HCT116 (cell line): ENCODE results near the gene PTPRC. TPM values are rescaled to one million over a fixed set of nuclear protein-coding genes. Genes with fewer than 3 reads are reported as not detected.

Source experiments
- ATAC-seq: fragments of 200-7000 bp; cut with Tn5 transposase; 2 replicates; pipeline ENCODE4 v1.9.1; 2020; ENCODE audit warnings: mild to moderate bottlenecking, moderate library complexity
- BruUV-seq: library from RNA; stranded (reverse); fragments of 400-500 nt; replicated peaks from 2 replicates; lab custom pipeline; 2021; lab: Mats Ljungman, UMichigan
- CTCF ChIA-PET: fragments of 300-600 bp; sonication (Branson Sonifier 250); formaldehyde crosslinking; loops from one replicate; lab custom pipeline; 2021; ENCODE audit warnings: antibody characterized with exemption; lab: Charles Lee
- POLR2A ChIA-PET: fragments of 300-600, 350-600 bp; sonication (Branson Sonifier 250); formaldehyde crosslinking; loops from one replicate; lab custom pipeline; 2021; ENCODE audit warnings: antibody characterized with exemption; lab: Charles Lee
- RAD21 ChIA-PET, 2 experiments: fragments of 300-600 bp; sonication (Branson Sonifier 250); formaldehyde crosslinking; loops; one replicate each; lab custom pipeline; 2023; ENCODE audit warnings: low total read pairs in 2 of 2; ENCODE audit not compliant: uncharacterized antibody in 2 of 2, unreplicated experiment in 2 of 2, low non-redundant PET in 1 of 2; lab: Charles Lee
- DNase-seq: peaks from one replicate; pipeline ENCODE4 v3.0.0-alpha.2; 2010; ENCODE audit warnings: low read depth, low spot score
- H2AFZ ChIP-seq: fragments of 200-600 bp; shearing (Covaris generic), sonication (generic); 2 replicates; pipeline ENCODE4 v1.6.1; 2017; ENCODE audit warnings: low read depth, mixed run types, mixed read lengths, antibody characterized with exemption, low read length; ENCODE audit not compliant: poor library complexity, severe bottlenecking
- H3K27ac ChIP-seq: 2 replicates; pipeline ENCODE4 v1.5.1; 2012; ENCODE audit warnings: low read depth, low read length
- H3K27me3 ChIP-seq: fragments of 200-600 bp; sonication (generic); 2 replicates; pipeline ENCODE4 v1.6.1; 2016; ENCODE audit warnings: mixed run types, low read length, mixed read lengths; ENCODE audit not compliant: insufficient read depth
- H3K36me3 ChIP-seq, 2 experiments: fragments of 200-500 bp in 1 of 2; fragments of 200-600 bp in 1 of 2; sonication (Bioruptor generic) in 1 of 2; sonication (generic) in 1 of 2; 2 replicates each; pipeline versions ENCODE4 v1.5.1 to v1.6.1; 2014 to 2016; ENCODE audit warnings: low read length in 2 of 2, inconsistent platforms in 1 of 2, mixed read lengths in 1 of 2, mixed run types in 1 of 2; ENCODE audit not compliant: insufficient read depth in 2 of 2, control insufficient read depth in 1 of 2
- H3K4me1 ChIP-seq, 2 experiments: fragments of 200-600 bp in 1 of 2; sonication (generic) in 1 of 2; 2 replicates each; pipeline versions ENCODE4 v1.5.1 to v1.6.1; 2012 to 2017; ENCODE audit warnings: low read length in 2 of 2, inconsistent platforms in 1 of 2, mild to moderate bottlenecking in 1 of 2, mixed read lengths in 1 of 2, mixed run types in 1 of 2, moderate library complexity in 1 of 2; ENCODE audit not compliant: insufficient read depth in 2 of 2, control insufficient read depth in 1 of 2
- H3K4me2 ChIP-seq: fragments of 200-600 bp; sonication (generic); 2 replicates; pipeline ENCODE4 v1.6.1; 2017; ENCODE audit warnings: mixed run types, low read length, mixed read lengths
- H3K4me3 ChIP-seq, 2 experiments: fragments of 200-600 bp in 1 of 2; sonication (generic) in 1 of 2; replicated peaks in 1 of 2; 2 replicates each; pipeline ENCODE4 v1.5.1; 2011 to 2016; ENCODE audit warnings: low read length in 2 of 2, control low read depth in 1 of 2, low read depth in 1 of 2, mild to moderate bottlenecking in 1 of 2, mixed read lengths in 1 of 2, mixed run types in 1 of 2
- H3K79me2 ChIP-seq: fragments of 200-600 bp; sonication (generic); 2 replicates; pipeline ENCODE4 v1.6.1; 2017; ENCODE audit warnings: mild to moderate bottlenecking, mixed run types, low read length, moderate library complexity, mixed read lengths; ENCODE audit not compliant: insufficient read depth
- H3K9ac ChIP-seq: fragments of 200-600 bp; sonication (generic); 2 replicates; pipeline ENCODE4 v1.6.1; 2016; ENCODE audit warnings: low read length, mixed read lengths
- H3K9me2 ChIP-seq: fragments of 200-600 bp; sonication (generic), shearing (Covaris generic); 2 replicates; pipeline ENCODE4 v1.6.1; 2017; ENCODE audit warnings: mixed run types, mild to moderate bottlenecking, moderate library complexity; ENCODE audit not compliant: insufficient read depth
- H3K9me3 ChIP-seq, 2 experiments: fragments of 200-500 bp in 1 of 2; fragments of 200-600 bp in 1 of 2; sonication (Bioruptor generic) in 1 of 2; sonication (generic) in 1 of 2; 2 replicates each; pipeline ENCODE4 v1.6.1; 2014 to 2017; ENCODE audit warnings: low read length in 2 of 2, mixed read lengths in 2 of 2, inconsistent platforms in 1 of 2, low read depth in 1 of 2, mild to moderate bottlenecking in 1 of 2, mixed run types in 1 of 2, moderate library complexity in 1 of 2; ENCODE audit not compliant: control insufficient read depth in 1 of 2, insufficient read depth in 1 of 2
- H4K20me1 ChIP-seq: fragments of 200-600 bp; sonication (generic), shearing (Covaris generic); 2 replicates; pipeline ENCODE4 v1.6.1; 2017; ENCODE audit warnings: mixed run types, mild to moderate bottlenecking, moderate library complexity; ENCODE audit not compliant: insufficient read depth
- CEBPB ChIP-seq: IDR thresholded peaks from 2 replicates; pipeline ENCODE4 v1.6.1; 2012; ENCODE audit warnings: low read depth
- EGR1 ChIP-seq: IDR thresholded peaks from 2 replicates; pipeline ENCODE4 v1.6.1; 2012; ENCODE audit warnings: low read depth
- FOSL1 ChIP-seq: IDR thresholded peaks from 2 replicates; pipeline ENCODE4 v1.6.1; 2012; ENCODE audit warnings: low read depth
- JUND ChIP-seq: IDR thresholded peaks from 2 replicates; pipeline ENCODE4 v1.6.1; 2012
- POLR2A ChIP-seq: IDR thresholded peaks from 2 replicates; pipeline ENCODE4 v1.7.0; 2011; ENCODE audit warnings: borderline replicate concordance; ENCODE audit not compliant: insufficient read depth, insufficient read length; ENCODE audit errors: extremely low read depth
- POLR2AphosphoS5 ChIP-seq: IDR thresholded peaks from 2 replicates; pipeline ENCODE4 v1.6.1; 2011; ENCODE audit warnings: mild to moderate bottlenecking, low read depth, low read length, moderate library complexity
- REST ChIP-seq: IDR thresholded peaks from 2 replicates; pipeline ENCODE4 v1.6.1; 2012; ENCODE audit warnings: low read depth
- SIN3A ChIP-seq: IDR thresholded peaks from 2 replicates; pipeline ENCODE4 v1.6.1; 2012; ENCODE audit warnings: low read depth
- SP1 ChIP-seq: IDR thresholded peaks from 2 replicates; pipeline ENCODE4 v1.6.1; 2012; ENCODE audit warnings: low read depth
- SRF ChIP-seq: IDR thresholded peaks from 2 replicates; pipeline ENCODE4 v1.6.1; 2012; ENCODE audit warnings: low read depth
- TCF7L2 ChIP-seq: IDR thresholded peaks from 2 replicates; pipeline ENCODE4 v1.7.0; 2011; ENCODE audit warnings: borderline replicate concordance, inconsistent platforms; ENCODE audit not compliant: insufficient read depth, insufficient read length; ENCODE audit errors: extremely low read depth
- YY1 ChIP-seq: IDR thresholded peaks from 2 replicates; pipeline ENCODE4 v1.6.1; 2011; ENCODE audit warnings: low read length, low read depth, moderate library complexity, mild to moderate bottlenecking; ENCODE audit not compliant: insufficient replicate concordance; ENCODE audit errors: extremely low read depth
- ZNF274 ChIP-seq: fragments of 200-500 bp; sonication (Bioruptor generic); IDR thresholded peaks from 2 replicates; pipeline ENCODE4 v1.6.1; 2014; ENCODE audit warnings: mild to moderate bottlenecking, low read depth, low read length, inconsistent platforms
- intact Hi-C: fragments of 100-400 bp; cut with micrococcal nuclease; formaldehyde crosslinking; loops from 2 replicates; pipeline ENCODE4 v1.10.0; 2022
- total RNA-seq: library from RNA; stranded (reverse); gene quantifications from one replicate; pipeline ENCODE4 v1.2.1, GENCODE V29; 2021; ENCODE audit not compliant: unreplicated experiment
- TF ChIP-seq, protein P1 (sequence below), 3 experiments: fragments of 200-600 bp in 1 of 3; sonication (generic) in 1 of 3; IDR thresholded peaks in 2 of 3; conservative IDR thresholded peaks in 1 of 3; 2 replicates each; pipeline ENCODE4 v1.5.1; 2012 to 2017; ENCODE audit warnings: low read depth in 2 of 3, low read length in 2 of 3, antibody characterized with exemption in 1 of 3, borderline replicate concordance in 1 of 3, control low read depth in 1 of 3, mild to moderate bottlenecking in 1 of 3, mixed read lengths in 1 of 3, mixed run types in 1 of 3, moderate library complexity in 1 of 3; ENCODE audit not compliant: insufficient read depth in 1 of 3
- TF ChIP-seq, protein P2 (sequence below): IDR thresholded peaks from 2 replicates; pipeline ENCODE4 v1.6.1; 2012

The PTPRC gene
- total RNA-seq, 1 experiment from 2014 or later, result 1.2 TPM

DNA sequence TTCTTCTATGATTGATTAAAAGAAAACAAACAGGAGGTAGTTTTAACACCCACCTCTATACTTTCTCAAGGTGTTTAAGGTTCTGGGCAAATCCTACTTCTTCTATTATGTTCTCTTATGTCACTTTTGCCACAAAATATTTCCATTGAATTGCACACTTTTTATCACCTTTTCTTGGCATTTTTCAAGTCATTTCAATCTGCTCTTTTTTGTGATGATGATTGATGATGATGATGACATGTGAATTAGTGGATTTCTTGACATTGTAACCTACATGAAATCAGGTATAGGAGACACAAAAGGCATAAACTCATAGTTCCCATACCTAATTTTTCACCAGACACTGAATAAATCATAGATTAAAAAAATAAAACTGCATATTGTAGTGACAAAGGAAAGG is 4.1 kb downstream of the PTPRC start:
- H3K79me2 ChIP-seq, result no peaks in the 10 kb centered on the region
- TF ChIP-seq SRF (no peak), REST (no peak), SP1 (no peak), EGR1 (no peak), FOSL1 (no peak), CEBPB (no peak), POLR2AphosphoS5 (no peak), POLR2A (no peak), TCF7L2 (no peak), ZNF274 (no peak), JUND (no peak), YY1 (no peak), SIN3A (no peak)
- TF ChIP-seq, protein P1, sequence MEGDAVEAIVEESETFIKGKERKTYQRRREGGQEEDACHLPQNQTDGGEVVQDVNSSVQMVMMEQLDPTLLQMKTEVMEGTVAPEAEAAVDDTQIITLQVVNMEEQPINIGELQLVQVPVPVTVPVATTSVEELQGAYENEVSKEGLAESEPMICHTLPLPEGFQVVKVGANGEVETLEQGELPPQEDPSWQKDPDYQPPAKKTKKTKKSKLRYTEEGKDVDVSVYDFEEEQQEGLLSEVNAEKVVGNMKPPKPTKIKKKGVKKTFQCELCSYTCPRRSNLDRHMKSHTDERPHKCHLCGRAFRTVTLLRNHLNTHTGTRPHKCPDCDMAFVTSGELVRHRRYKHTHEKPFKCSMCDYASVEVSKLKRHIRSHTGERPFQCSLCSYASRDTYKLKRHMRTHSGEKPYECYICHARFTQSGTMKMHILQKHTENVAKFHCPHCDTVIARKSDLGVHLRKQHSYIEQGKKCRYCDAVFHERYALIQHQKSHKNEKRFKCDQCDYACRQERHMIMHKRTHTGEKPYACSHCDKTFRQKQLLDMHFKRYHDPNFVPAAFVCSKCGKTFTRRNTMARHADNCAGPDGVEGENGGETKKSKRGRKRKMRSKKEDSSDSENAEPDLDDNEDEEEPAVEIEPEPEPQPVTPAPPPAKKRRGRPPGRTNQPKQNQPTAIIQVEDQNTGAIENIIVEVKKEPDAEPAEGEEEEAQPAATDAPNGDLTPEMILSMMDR (IDR thresholded peaks at IDR 0.05 in 2 of 3, conservative IDR thresholded peaks at IDR 0.05 in 1 of 3; ENCODE audit: borderline replicate concordance in 1 of 3, insufficient read depth in 1 of 3, low read depth in 2 of 3, low read length in 2 of 3), result no peak
- TF ChIP-seq, protein P2, sequence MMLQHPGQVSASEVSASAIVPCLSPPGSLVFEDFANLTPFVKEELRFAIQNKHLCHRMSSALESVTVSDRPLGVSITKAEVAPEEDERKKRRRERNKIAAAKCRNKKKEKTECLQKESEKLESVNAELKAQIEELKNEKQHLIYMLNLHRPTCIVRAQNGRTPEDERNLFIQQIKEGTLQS, result no peak
- TF ChIP-seq, all 23 proteins: peak for 0
- no peak for ATAC-seq
- Histone ChIP-seq H3K9ac (no peak overlapping the region), H3K9me3 (no peaks in the 10 kb centered on the region), H3K27me3 (no peaks in the 10 kb centered on the region), H3K4me3 (no peak overlapping the region), H4K20me1 (no peaks in the 10 kb centered on the region), H3K36me3 (no peaks in the 10 kb centered on the region), H3K9me2 (no peaks in the 10 kb centered on the region), H3K4me2 (no peak overlapping the region), H3K27ac (no peak overlapping the region), H2AFZ (no peak overlapping the region), H3K4me1 (no peaks in the 10 kb centered on the region)
- no peak for DNase-seq
- intact Hi-C loops, result no loop called here
- ChIA-PET RAD21 (no interaction called here), POLR2A (no interaction called here), CTCF (no interaction called here)
- no TSS peak for BruUV-seq
